ENCODE data around the gene TRAM2. TPM values are rescaled to one million over a fixed set of nuclear protein-coding genes. Genes with fewer than 3 reads are reported as not detected.

Gene TRAM2
- total RNA-seq, 5 donors from 2014 or later (not counting 1 experiment from before 2014, with no cell fraction given) = 8.8 to 12.1 (median 9.3) TPM

GRCh38 chr6:52564856-52565255 is 12.0 kb downstream of the TRAM2 start:
- H3K4me3 Mint-ChIP-seq = no peak overlapping the region

DNA sequence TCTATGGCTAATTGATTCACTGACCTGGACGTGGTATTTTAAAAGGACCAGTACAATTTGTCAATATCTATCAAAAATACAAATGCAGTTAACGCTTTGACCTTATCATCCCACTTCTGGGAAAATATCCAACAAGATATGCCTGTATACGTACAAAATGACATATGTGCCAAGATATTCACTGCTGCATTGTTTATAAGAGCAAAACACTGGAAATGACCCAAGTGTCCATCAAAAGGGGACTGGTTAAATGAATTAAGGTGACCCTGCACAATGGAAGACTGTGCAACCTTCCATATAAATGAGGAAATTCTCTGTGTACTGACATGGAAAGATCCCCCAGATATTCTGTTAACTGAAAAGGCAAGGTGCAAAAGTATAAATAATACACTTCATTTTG is 13.9 kb downstream of the TRAM2 start:
- Mint-ChIP-seq H3K4me3 (no peak overlapping the region), H3K9me3 (no peaks in the 10 kb centered on the region), H3K4me1 (peaks cover 48 to 52% (median 49%) of the 10 kb centered on the region in 3 donors), H3K27ac (no peak overlapping the region), H3K36me3 (peaks cover 22% of the 10 kb centered on the region), H3K27me3 (no peaks in the 10 kb centered on the region)
- Histone ChIP-seq H3K4me1 (ENCODE audit: control insufficient read depth in 1 of 2, extremely low read depth in 1 of 2, insufficient read depth in 2 of 2, low read length in 2 of 2) (peaks cover 2 to 9% of the 10 kb centered on the region in 2 experiments), H3K27me3 (replicated peaks in 1 of 2; ENCODE audit: control insufficient read depth in 2 of 2, extremely low read depth in 1 of 2, insufficient read depth in 2 of 2, low read length in 1 of 2) (no peaks in the 10 kb centered on the region), H3K4me3 (ENCODE audit: control insufficient read depth in 1 of 2, extremely low read depth in 1 of 2, low read length in 1 of 2) (no peak overlapping the region), H3K27ac (ENCODE audit: low read length) (no peak overlapping the region), H3K9me3 (no peaks in the 10 kb centered on the region), H3K36me3 (ENCODE audit: control insufficient read depth in 2 of 2, extremely low read depth in 1 of 2, insufficient read depth in 1 of 2, low read length in 1 of 2) (peaks cover 0 to 4% of the 10 kb centered on the region in 2 donors)
- ChIA-PET CTCF (interaction anchor here in 1 of 2 donors (1.0 kb wide), 1 partner anchor 13 kb away, joined by 3 read pairs; no protein-coding TSS in a partner anchor), POLR2A (interaction anchor here in 1 of 2 donors (1.0 kb wide), 1 partner anchor 23 kb away, joined by 4 read pairs; no protein-coding TSS in a partner anchor)
- DNase-seq (no peak), ATAC-seq (replicated peaks in 1 of 4) (no peak)
- WGBS (ENCODE audit: insufficient coverage) = 100% methylated on average over 2 of the region's 3 CpGs

More at GRCh38 chr6:52564856-52565255, 12.0 kb downstream of the TRAM2 start:
- Histone ChIP-seq H3K9me3 (no peaks in the 10 kb centered on the region), H3K27ac (ENCODE audit: low read length) (no peak overlapping the region), H3K36me3 (ENCODE audit: control insufficient read depth in 2 of 2, extremely low read depth in 1 of 2, insufficient read depth in 1 of 2, low read length in 1 of 2) (no peaks in the 10 kb centered on the region), H3K27me3 (replicated peaks in 1 of 2; ENCODE audit: control insufficient read depth in 2 of 2, extremely low read depth in 1 of 2, insufficient read depth in 2 of 2, low read length in 1 of 2) (no peaks in the 10 kb centered on the region), H3K4me1 (ENCODE audit: control insufficient read depth in 1 of 2, extremely low read depth in 1 of 2, insufficient read depth in 2 of 2, low read length in 2 of 2) (peaks cover 2 to 9% of the 10 kb centered on the region in 2 experiments), H3K4me3 (ENCODE audit: control insufficient read depth in 1 of 2, extremely low read depth in 1 of 2, low read length in 1 of 2) (no peak overlapping the region)
- Mint-ChIP-seq H3K4me1 (peaks cover 48 to 58% (median 51%) of the 10 kb centered on the region in 3 donors), H3K9me3 (no peaks in the 10 kb centered on the region), H3K27me3 (no peaks in the 10 kb centered on the region), H3K27ac (no peak overlapping the region), H3K36me3 (peaks cover 18% of the 10 kb centered on the region)
- CTCF ChIA-PET = no interaction called here
- WGBS (ENCODE audit: insufficient coverage) = 86% methylated on average over 2 of the region's 3 CpGs
- DNase-seq (no peak), ATAC-seq (replicated peaks in 1 of 4) (no peak)
- POLR2A ChIA-PET = no interaction called here

DNA sequence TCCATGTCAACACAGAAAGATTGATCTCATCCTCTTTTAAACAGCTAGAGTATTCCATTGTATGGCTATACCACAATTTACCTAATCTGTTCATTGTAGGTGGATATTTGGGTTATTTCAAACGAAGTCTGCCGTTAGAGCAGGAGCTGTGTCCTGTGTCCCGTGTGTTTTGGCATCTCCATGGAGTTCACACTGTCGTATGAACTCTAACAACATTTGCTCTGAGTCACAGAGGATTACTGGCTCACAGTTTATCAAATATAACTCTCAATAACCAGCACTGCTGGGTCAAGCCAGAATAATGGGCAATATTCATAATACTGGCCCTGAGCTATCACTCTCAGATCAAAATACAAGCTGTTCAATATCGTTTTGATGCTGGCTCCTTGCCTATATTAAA is 16.4 kb downstream of the TRAM2 start:
- no peak for ATAC-seq (replicated peaks in 1 of 4)
- H3K27me3 ChIP-seq (replicated peaks in 1 of 2; ENCODE audit: control insufficient read depth in 2 of 2, extremely low read depth in 1 of 2, insufficient read depth in 2 of 2, low read length in 1 of 2) = no peaks in the 10 kb centered on the region
- 77% methylated on average over 3 of the region's 5 CpGs for WGBS (ENCODE audit: insufficient coverage)
- H3K27me3 Mint-ChIP-seq = no peaks in the 10 kb centered on the region
- CTCF ChIA-PET = interaction anchor here in 1 of 2 donors (0.6 kb wide), 1 partner anchor 92 kb away, joined by 3 read pairs; no protein-coding TSS in a partner anchor
- no peak for DNase-seq
- no peak overlapping the region for H3K4me3 Mint-ChIP-seq
- H3K4me1 ChIP-seq (ENCODE audit: control insufficient read depth in 1 of 2, extremely low read depth in 1 of 2, insufficient read depth in 2 of 2, low read length in 2 of 2) = no peaks in the 10 kb centered on the region
- H3K4me3 ChIP-seq (ENCODE audit: control insufficient read depth in 1 of 2, extremely low read depth in 1 of 2, low read length in 1 of 2) = no peak overlapping the region
- H3K27ac Mint-ChIP-seq = no peak overlapping the region
- POLR2A ChIA-PET = no interaction called here
- H3K36me3 Mint-ChIP-seq = peaks cover 26% of the 10 kb centered on the region
- no peak overlapping the region for H3K27ac ChIP-seq (ENCODE audit: low read length)
- no peaks in the 10 kb centered on the region for H3K9me3 ChIP-seq
- peaks cover 0 to 4% of the 10 kb centered on the region in 2 donors for H3K36me3 ChIP-seq (ENCODE audit: control insufficient read depth in 2 of 2, extremely low read depth in 1 of 2, insufficient read depth in 1 of 2, low read length in 1 of 2)
- peaks cover 27 to 31% (median 29%) of the 10 kb centered on the region in 3 donors for H3K4me1 Mint-ChIP-seq
- H3K9me3 Mint-ChIP-seq = no peaks in the 10 kb centered on the region

DNA sequence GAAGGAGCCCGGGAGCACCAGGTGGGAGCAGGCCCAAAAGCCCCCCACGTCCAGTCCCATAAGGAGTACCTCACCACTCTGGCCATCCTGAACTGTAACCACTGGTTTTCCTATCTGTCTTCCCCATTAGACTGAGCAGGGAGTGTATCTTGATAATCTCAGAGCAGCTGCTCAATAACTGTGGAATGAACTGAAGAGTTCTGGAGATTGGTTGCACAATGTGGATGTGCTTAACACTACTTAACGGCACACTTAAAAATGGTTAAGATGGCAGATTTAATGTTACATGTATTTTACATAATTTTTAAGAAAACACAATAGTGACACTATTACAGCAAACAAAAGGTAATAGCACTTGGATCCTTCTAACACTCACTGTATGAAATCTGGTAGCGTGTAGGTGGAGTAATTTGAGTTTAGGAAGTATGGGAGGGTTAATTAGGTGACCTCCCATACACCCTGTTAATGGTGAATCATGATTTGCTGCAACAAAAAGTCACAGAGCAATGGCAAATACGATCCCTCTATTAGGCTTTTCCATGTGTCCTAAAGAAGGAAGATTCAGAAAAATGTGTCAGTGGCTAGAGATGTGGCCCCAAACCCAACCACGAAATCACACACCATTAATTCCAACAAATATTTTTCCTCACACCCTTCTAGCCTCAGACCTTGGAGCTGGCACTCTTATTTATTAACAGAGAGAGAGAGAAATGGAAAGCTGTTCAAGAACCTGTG is 18.4 kb downstream of the TRAM2 start:
- no peak overlapping the region for H3K4me3 Mint-ChIP-seq
- Histone ChIP-seq H3K36me3 (ENCODE audit: control insufficient read depth in 2 of 2, extremely low read depth in 1 of 2, insufficient read depth in 1 of 2, low read length in 1 of 2) (peaks cover 0 to 4% of the 10 kb centered on the region in 2 donors), H3K4me3 (ENCODE audit: control insufficient read depth in 1 of 2, extremely low read depth in 1 of 2, low read length in 1 of 2) (no peak overlapping the region), H3K27ac (ENCODE audit: low read length) (no peak overlapping the region), H3K9me3 (no peaks in the 10 kb centered on the region), H3K27me3 (replicated peaks in 1 of 2; ENCODE audit: control insufficient read depth in 2 of 2, extremely low read depth in 1 of 2, insufficient read depth in 2 of 2, low read length in 1 of 2) (no peaks in the 10 kb centered on the region), H3K4me1 (ENCODE audit: control insufficient read depth in 1 of 2, extremely low read depth in 1 of 2, insufficient read depth in 2 of 2, low read length in 2 of 2) (peaks cover 0 to 3% of the 10 kb centered on the region in 2 experiments)
- H3K4me1 Mint-ChIP-seq = peaks cover 23 to 26% (median 26%) of the 10 kb centered on the region in 3 donors
- H3K36me3 Mint-ChIP-seq = peaks cover 15% of the 10 kb centered on the region
- ChIA-PET POLR2A (no interaction called here), CTCF (no interaction called here)
- no CpG with 5 or more reads among the region's 6 CpGs for WGBS (ENCODE audit: insufficient coverage)
- ATAC-seq (replicated peaks in 1 of 4) (no peak), DNase-seq (no peak)
- no peak overlapping the region for H3K27ac Mint-ChIP-seq
- no peaks in the 10 kb centered on the region for H3K27me3 Mint-ChIP-seq
- H3K9me3 Mint-ChIP-seq = no peaks in the 10 kb centered on the region

- ATAC-seq (replicated peaks in 1 of 4) (no peak), DNase-seq (no peak)
- H3K4me1 Mint-ChIP-seq = peaks cover 23 to 33% (median 29%) of the 10 kb centered on the region in 3 donors
- H3K4me3 ChIP-seq (ENCODE audit: control insufficient read depth in 1 of 2, extremely low read depth in 1 of 2, low read length in 1 of 2) = no peak overlapping the region
- H3K4me3 Mint-ChIP-seq = no peak overlapping the region
- H3K9me3 Mint-ChIP-seq = no peaks in the 10 kb centered on the region
- CTCF ChIA-PET = interaction anchor here (0.5 to 0.6 kb wide), 3 partner anchors 94 to 150 kb away, joined by 4 to 5 read pairs (median 4); no protein-coding TSS in a partner anchor
- POLR2A ChIA-PET = no interaction called here
- H3K27me3 ChIP-seq (replicated peaks in 1 of 2; ENCODE audit: control insufficient read depth in 2 of 2, extremely low read depth in 1 of 2, insufficient read depth in 2 of 2, low read length in 1 of 2) = no peaks in the 10 kb centered on the region
- H3K27ac ChIP-seq (ENCODE audit: low read length) = no peak overlapping the region
- H3K36me3 ChIP-seq (ENCODE audit: control insufficient read depth in 2 of 2, extremely low read depth in 1 of 2, insufficient read depth in 1 of 2, low read length in 1 of 2) = peaks cover 0 to 4% of the 10 kb centered on the region in 2 donors
- peaks cover 0 to 4% of the 10 kb centered on the region in 2 experiments for H3K4me1 ChIP-seq (ENCODE audit: control insufficient read depth in 1 of 2, extremely low read depth in 1 of 2, insufficient read depth in 2 of 2, low read length in 2 of 2)
- 63% methylated on average over 2 of the region's 11 CpGs for WGBS (ENCODE audit: insufficient coverage)
- no peaks in the 10 kb centered on the region for H3K9me3 ChIP-seq
- no peak overlapping the region for H3K27ac Mint-ChIP-seq
- H3K27me3 Mint-ChIP-seq = no peaks in the 10 kb centered on the region
- peaks cover 15% of the 10 kb centered on the region for H3K36me3 Mint-ChIP-seq
These were observed 19.2 kb downstream of the TRAM2 start for GRCh38 chr6:52557389-52558265.

DNA sequence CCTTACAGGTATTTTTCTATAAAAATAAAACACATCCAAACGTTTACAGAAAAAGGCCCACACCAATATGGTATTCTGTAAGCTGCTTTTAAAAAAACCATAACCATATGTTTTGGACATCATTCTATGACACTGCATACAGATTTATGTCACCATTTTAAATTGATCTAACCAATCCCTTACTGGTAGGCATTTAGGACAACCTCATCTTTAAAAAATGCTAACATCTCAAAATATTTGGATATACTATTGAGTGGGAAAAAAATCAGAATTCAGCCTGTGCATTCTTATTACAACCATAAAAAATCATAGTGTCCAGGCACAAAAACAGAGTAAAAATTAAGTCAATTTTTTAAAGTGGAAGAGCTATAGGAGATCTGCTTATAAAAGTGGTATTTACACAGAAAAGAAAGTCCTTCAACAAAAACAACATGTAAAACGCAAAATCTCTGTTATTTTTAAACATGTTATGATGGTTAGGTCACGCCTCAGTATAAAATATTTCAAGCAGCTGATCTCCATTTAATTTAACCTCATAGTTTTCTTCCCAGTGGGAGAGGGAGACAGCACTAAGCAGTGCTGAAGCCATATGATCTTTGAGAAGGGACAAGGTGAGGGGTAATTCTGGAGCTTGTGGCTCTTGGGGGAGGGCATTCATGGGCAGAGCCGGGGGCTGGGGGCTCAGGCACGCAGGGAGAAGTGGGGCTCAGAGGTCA is 21.2 kb downstream of the TRAM2 start:
- ATAC-seq (replicated peaks in 1 of 4) (no peak), DNase-seq (no peak)
- Mint-ChIP-seq H3K27me3 (no peaks in the 10 kb centered on the region), H3K27ac (no peak overlapping the region), H3K4me1 (peaks cover 32 to 39% (median 32%) of the 10 kb centered on the region in 3 donors), H3K9me3 (no peaks in the 10 kb centered on the region), H3K4me3 (no peak overlapping the region), H3K36me3 (peaks cover 12% of the 10 kb centered on the region)
- no peak overlapping the region for H3K27ac ChIP-seq (ENCODE audit: low read length)
- H3K9me3 ChIP-seq = no peaks in the 10 kb centered on the region
- no CpG with 5 or more reads among the region's 5 CpGs for WGBS (ENCODE audit: insufficient coverage)
- ChIA-PET POLR2A (no interaction called here), CTCF (interaction anchor here in 1 of 2 donors (0.5 to 0.7 kb wide), 2 partner anchors 12 to 1171 kb away, joined by 4 to 11 read pairs; no protein-coding TSS in a partner anchor)
- peaks cover 0 to 4% of the 10 kb centered on the region in 2 donors for H3K36me3 ChIP-seq (ENCODE audit: control insufficient read depth in 2 of 2, extremely low read depth in 1 of 2, insufficient read depth in 1 of 2, low read length in 1 of 2)
- H3K27me3 ChIP-seq (replicated peaks in 1 of 2; ENCODE audit: control insufficient read depth in 2 of 2, extremely low read depth in 1 of 2, insufficient read depth in 2 of 2, low read length in 1 of 2) = no peaks in the 10 kb centered on the region
- H3K4me3 ChIP-seq (ENCODE audit: control insufficient read depth in 1 of 2, extremely low read depth in 1 of 2, low read length in 1 of 2) = no peak overlapping the region
- H3K4me1 ChIP-seq (ENCODE audit: control insufficient read depth in 1 of 2, extremely low read depth in 1 of 2, insufficient read depth in 2 of 2, low read length in 2 of 2) = peaks cover 0 to 15% of the 10 kb centered on the region in 2 experiments
